Measurements from ENCODE around the gene MFSD6L. TPM values are rescaled to one million over a fixed set of nuclear protein-coding genes. Genes with fewer than 3 reads are reported as not detected.

The MFSD6L gene
- total RNA-seq, 2 donors from 2014 or later = 0.12 TPM; not detected in 1

GRCh38 chr17:8829036-8829941, 30.1 kb upstream of the MFSD6L start:
- H3K27ac ChIP-seq = no peak overlapping the region
- no peaks in the 10 kb centered on the region for H3K36me3 ChIP-seq
- no peak for TF ChIP-seq CTCF (IDR thresholded peaks at IDR 0.05)
- H3K9me3 ChIP-seq = peaks cover 0 to 8% of the 10 kb centered on the region in 2 donors
- DNase-seq (ENCODE audit: low spot score) = peak; percentile 11
- H3K4me1 ChIP-seq = no peaks in the 10 kb centered on the region
- no peak overlapping the region for H3K4me3 ChIP-seq
- H3K27me3 ChIP-seq = no peaks in the 10 kb centered on the region

- DNase-seq (ENCODE audit: low spot score) = peak; percentile 30
- Histone ChIP-seq H3K4me3 (no peak overlapping the region), H3K36me3 (no peaks in the 10 kb centered on the region), H3K27me3 (no peaks in the 10 kb centered on the region), H3K9me3 (peaks cover 0 to 10% of the 10 kb centered on the region in 2 donors), H3K4me1 (no peaks in the 10 kb centered on the region), H3K27ac (no peak overlapping the region)
- TF ChIP-seq CTCF (IDR thresholded peaks at IDR 0.05) = no peak
These were observed 29.3 kb upstream of the MFSD6L start for GRCh38 chr17:8828517-8828875.

GRCh38 chr17:8826808-8827435, 27.8 kb upstream of the MFSD6L start:
- Histone ChIP-seq H3K4me1 (no peaks in the 10 kb centered on the region), H3K27me3 (no peaks in the 10 kb centered on the region), H3K36me3 (no peaks in the 10 kb centered on the region), H3K4me3 (no peak overlapping the region), H3K27ac (no peak overlapping the region), H3K9me3 (peaks cover 0 to 10% of the 10 kb centered on the region in 2 donors)
- no peak for TF ChIP-seq CTCF (IDR thresholded peaks at IDR 0.05)
- DNase-seq (ENCODE audit: low spot score) = peak; percentile 11

DNA sequence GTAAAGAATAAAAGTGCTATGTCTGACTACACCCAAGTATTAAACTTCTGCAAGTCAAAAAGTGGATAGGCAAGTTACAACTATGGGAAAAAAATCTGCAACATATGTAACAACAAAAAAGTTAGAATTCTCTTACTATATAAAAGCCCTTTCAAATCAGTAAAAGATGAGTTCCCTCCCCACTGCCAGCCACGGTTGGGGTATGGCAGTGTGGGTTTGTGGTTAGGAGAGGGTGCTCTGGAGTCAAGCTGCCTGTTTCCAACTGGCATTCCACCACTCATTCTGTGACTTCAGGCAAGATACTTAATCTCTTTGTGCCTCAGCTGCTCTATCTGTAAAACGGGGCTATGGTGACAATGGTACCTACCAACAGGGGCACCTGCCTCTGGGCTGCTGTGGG, 26.6 kb upstream of the MFSD6L start:
- DNase-seq (ENCODE audit: low spot score) = peak; percentile 38
- no peak overlapping the region for H3K27ac ChIP-seq
- TF ChIP-seq CTCF (IDR thresholded peaks at IDR 0.05) = no peak

DNA sequence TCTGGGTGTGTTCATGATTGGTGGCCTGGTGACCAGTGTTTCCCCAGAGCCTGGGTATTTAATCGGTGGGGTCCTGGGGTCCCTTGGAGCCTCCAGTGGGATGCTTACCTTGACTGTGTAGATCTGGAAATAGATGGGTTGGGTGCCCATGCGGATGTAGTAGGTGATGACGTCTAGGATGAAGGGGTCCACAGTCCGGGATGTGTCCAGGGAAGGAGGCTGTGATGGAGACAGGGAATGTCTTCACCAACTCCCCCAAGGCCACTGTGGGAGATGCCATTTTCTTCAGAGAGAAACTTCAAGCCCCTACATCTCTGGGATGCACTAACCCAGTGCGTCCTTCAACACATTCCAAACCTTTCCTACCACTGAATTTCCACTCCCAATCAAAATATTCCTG, 24.1 kb upstream of the MFSD6L start:
- no peak for TF ChIP-seq CTCF (IDR thresholded peaks at IDR 0.05)
- H3K9me3 ChIP-seq = peaks cover 0 to 10% of the 10 kb centered on the region in 2 donors
- H3K4me3 ChIP-seq = no peak overlapping the region
- H3K36me3 ChIP-seq = no peaks in the 10 kb centered on the region
- H3K27me3 ChIP-seq = no peaks in the 10 kb centered on the region
- H3K4me1 ChIP-seq = no peaks in the 10 kb centered on the region
- H3K27ac ChIP-seq = no peak overlapping the region
- DNase-seq (ENCODE audit: low spot score) = no peak

More for the DNA sequence above, 26.6 kb upstream of the MFSD6L start:
- H3K4me3 ChIP-seq = no peak overlapping the region
- no peaks in the 10 kb centered on the region for H3K36me3 ChIP-seq
- H3K4me1 ChIP-seq = no peaks in the 10 kb centered on the region
- peaks cover 0 to 10% of the 10 kb centered on the region in 2 donors for H3K9me3 ChIP-seq
- no peaks in the 10 kb centered on the region for H3K27me3 ChIP-seq

Data from right atrium auricular region (tissue), 2 donors.